Measurements from ENCODE around the gene OR6T1.

Gene OR6T1

DNA sequence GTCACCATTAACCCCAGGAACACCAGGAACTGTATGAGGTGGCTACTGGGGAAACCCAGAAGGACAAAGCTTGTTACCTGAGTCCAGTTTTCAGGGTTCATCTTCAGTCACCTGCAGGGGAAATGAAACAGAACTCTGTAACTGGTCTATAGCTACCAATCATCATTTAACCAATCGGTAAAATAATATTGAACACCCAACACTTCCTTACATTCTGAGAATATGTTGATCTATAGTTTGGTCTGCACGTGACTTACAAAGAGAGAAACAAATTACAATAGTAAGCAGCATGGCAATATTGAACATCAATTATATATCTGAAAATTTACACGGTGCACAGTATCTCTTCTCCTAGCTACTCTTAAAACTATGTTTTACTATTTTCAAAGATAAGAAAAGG is at the start of gene OR6T1:
Gene OR6T1 (minus strand): TSS at position 101 of the 400 bp plus-strand sequence. CDS start 0 bp downstream, at position 101.
- Histone ChIP-seq H3K36me3 (ENCODE audit: control insufficient read depth in 2 of 2, insufficient read depth in 2 of 2, low read length in 2 of 2) (no peaks in the 10 kb centered on the region), H3K27ac (ENCODE audit: low read depth in 2 of 2, low read length in 2 of 2) (no peak within 1 kb of the TSS)

GRCh38 chr11:123979311-123979710 is 35.7 kb upstream of the OR6T1 start:
- H3K36me3 ChIP-seq (ENCODE audit: control insufficient read depth in 2 of 2, insufficient read depth in 2 of 2, low read length in 2 of 2): no peaks in the 10 kb centered on the region
- no peaks in the 10 kb centered on the region for H3K9me3 ChIP-seq (ENCODE audit: control insufficient read depth in 2 of 2, low read length in 2 of 2)

More for the DNA sequence above, at the start of gene OR6T1:
- Histone ChIP-seq H3K4me1 (ENCODE audit: control insufficient read depth in 2 of 2, insufficient read depth in 2 of 2, low read length in 2 of 2) (no peaks in the 10 kb centered on the region), H3K9ac (ENCODE audit: low read depth in 1 of 2, low read length in 2 of 2) (no peak within 1 kb of the TSS), H3K27me3 (ENCODE audit: control insufficient read depth in 2 of 2, insufficient read depth in 2 of 2, low read length in 2 of 2) (no peaks in the 10 kb centered on the region), H3K4me3 (ENCODE audit: low read length in 2 of 2) (no peak within 1 kb of the TSS), H3K9me3 (ENCODE audit: control insufficient read depth in 2 of 2, low read length in 2 of 2) (no peaks in the 10 kb centered on the region)

GRCh38 chr11:123977731-123978347 is 34.2 kb upstream of the OR6T1 start, which contains the start of gene OR10S1:
Gene OR10S1 (minus strand): TSS chr11:123977781. CDS start chr11:123977664, 117 bp downstream.
- Histone ChIP-seq H3K4me1 (ENCODE audit: control insufficient read depth in 2 of 2, insufficient read depth in 2 of 2, low read length in 2 of 2) (no peaks in the 10 kb centered on the region), H3K27ac (ENCODE audit: low read depth in 2 of 2, low read length in 2 of 2) (no peak within 1 kb of the TSS), H3K9ac (ENCODE audit: low read depth in 1 of 2, low read length in 2 of 2) (no peak within 1 kb of the TSS), H3K9me3 (ENCODE audit: control insufficient read depth in 2 of 2, low read length in 2 of 2) (no peaks in the 10 kb centered on the region), H3K27me3 (ENCODE audit: control insufficient read depth in 2 of 2, insufficient read depth in 2 of 2, low read length in 2 of 2) (no peaks in the 10 kb centered on the region), H3K4me3 (ENCODE audit: low read length in 2 of 2) (no peak within 1 kb of the TSS), H3K36me3 (ENCODE audit: control insufficient read depth in 2 of 2, insufficient read depth in 2 of 2, low read length in 2 of 2) (no peaks in the 10 kb centered on the region)

More at GRCh38 chr11:123979311-123979710, 35.7 kb upstream of the OR6T1 start:
- Histone ChIP-seq H3K27me3 (ENCODE audit: control insufficient read depth in 2 of 2, insufficient read depth in 2 of 2, low read length in 2 of 2) (no peaks in the 10 kb centered on the region), H3K27ac (ENCODE audit: low read depth in 2 of 2, low read length in 2 of 2) (no peak overlapping the region), H3K4me3 (ENCODE audit: low read length in 2 of 2) (no peak overlapping the region), H3K4me1 (ENCODE audit: control insufficient read depth in 2 of 2, insufficient read depth in 2 of 2, low read length in 2 of 2) (no peaks in the 10 kb centered on the region), H3K9ac (ENCODE audit: low read depth in 1 of 2, low read length in 2 of 2) (no peak overlapping the region)

- Histone ChIP-seq H3K9me3 (ENCODE audit: control insufficient read depth in 2 of 2, low read length in 2 of 2) (no peaks in the 10 kb centered on the region), H3K27me3 (ENCODE audit: control insufficient read depth in 2 of 2, insufficient read depth in 2 of 2, low read length in 2 of 2) (no peaks in the 10 kb centered on the region)
These were observed 33.3 kb upstream of the OR6T1 start for GRCh38 chr11:123976770-123977560.

DNA sequence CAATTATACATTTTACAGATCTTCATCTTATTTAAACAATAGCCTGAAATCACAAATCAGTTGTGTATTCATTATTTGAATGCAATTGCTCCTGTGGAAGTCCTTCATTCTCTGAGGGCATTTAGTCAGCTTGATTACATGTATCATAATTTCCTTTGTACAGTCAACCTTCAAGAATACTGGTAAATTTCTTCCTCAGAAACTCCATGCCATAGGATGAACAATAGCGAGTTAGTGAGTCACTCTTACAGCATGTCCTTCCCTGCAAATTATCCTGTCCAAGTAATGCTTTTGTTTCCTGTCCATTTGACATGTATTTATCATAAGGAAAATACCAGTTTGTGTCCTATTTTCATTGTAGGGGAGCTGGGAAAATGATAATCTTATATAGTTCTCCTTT is 30.2 kb upstream of the OR6T1 start:
- Histone ChIP-seq H3K27me3 (ENCODE audit: control insufficient read depth in 2 of 2, insufficient read depth in 2 of 2, low read length in 2 of 2) (no peaks in the 10 kb centered on the region), H3K4me1 (ENCODE audit: control insufficient read depth in 2 of 2, insufficient read depth in 2 of 2, low read length in 2 of 2) (no peaks in the 10 kb centered on the region), H3K9me3 (ENCODE audit: control insufficient read depth in 2 of 2, low read length in 2 of 2) (no peaks in the 10 kb centered on the region), H3K4me3 (ENCODE audit: low read length in 2 of 2) (no peak overlapping the region), H3K36me3 (ENCODE audit: control insufficient read depth in 2 of 2, insufficient read depth in 2 of 2, low read length in 2 of 2) (no peaks in the 10 kb centered on the region), H3K27ac (ENCODE audit: low read depth in 2 of 2, low read length in 2 of 2) (no peak overlapping the region), H3K9ac (ENCODE audit: low read depth in 1 of 2, low read length in 2 of 2) (no peak overlapping the region)

More at GRCh38 chr11:123976770-123977560, 33.3 kb upstream of the OR6T1 start:
- Histone ChIP-seq H3K4me3 (ENCODE audit: low read length in 2 of 2) (no peak overlapping the region), H3K9ac (ENCODE audit: low read depth in 1 of 2, low read length in 2 of 2) (no peak overlapping the region), H3K4me1 (ENCODE audit: control insufficient read depth in 2 of 2, insufficient read depth in 2 of 2, low read length in 2 of 2) (no peaks in the 10 kb centered on the region), H3K36me3 (ENCODE audit: control insufficient read depth in 2 of 2, insufficient read depth in 2 of 2, low read length in 2 of 2) (no peaks in the 10 kb centered on the region), H3K27ac (ENCODE audit: low read depth in 2 of 2, low read length in 2 of 2) (no peak overlapping the region)

DNA sequence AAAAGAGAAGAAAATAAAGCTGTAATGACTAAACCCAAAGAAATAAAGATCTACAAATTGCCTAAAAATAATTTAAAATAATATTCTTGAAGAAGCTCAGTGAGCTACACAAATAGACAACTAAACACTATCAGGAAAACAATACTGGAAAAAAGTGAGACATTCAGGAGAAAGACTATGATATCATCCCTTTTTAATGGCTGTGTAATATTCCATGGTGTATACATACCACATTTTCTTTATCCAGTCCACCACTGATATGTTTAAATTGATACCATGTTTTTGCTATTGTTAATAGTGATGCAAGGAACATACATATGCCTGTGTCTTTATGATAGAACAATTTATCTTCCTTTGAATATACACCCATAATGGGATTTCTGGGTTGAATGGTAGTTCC is 13.1 kb upstream of the OR6T1 start:
- no peaks in the 10 kb centered on the region for H3K27me3 ChIP-seq (ENCODE audit: control insufficient read depth in 2 of 2, insufficient read depth in 2 of 2, low read length in 2 of 2)
- H3K4me1 ChIP-seq (ENCODE audit: control insufficient read depth in 2 of 2, insufficient read depth in 2 of 2, low read length in 2 of 2): no peaks in the 10 kb centered on the region
- no peak overlapping the region for H3K9ac ChIP-seq (ENCODE audit: low read depth in 1 of 2, low read length in 2 of 2)
- no peak overlapping the region for H3K27ac ChIP-seq (ENCODE audit: low read depth in 2 of 2, low read length in 2 of 2)
- no peaks in the 10 kb centered on the region for H3K9me3 ChIP-seq (ENCODE audit: control insufficient read depth in 2 of 2, low read length in 2 of 2)
- no peaks in the 10 kb centered on the region for H3K36me3 ChIP-seq (ENCODE audit: control insufficient read depth in 2 of 2, insufficient read depth in 2 of 2, low read length in 2 of 2)
- H3K4me3 ChIP-seq (ENCODE audit: low read length in 2 of 2): no peak overlapping the region

DNA sequence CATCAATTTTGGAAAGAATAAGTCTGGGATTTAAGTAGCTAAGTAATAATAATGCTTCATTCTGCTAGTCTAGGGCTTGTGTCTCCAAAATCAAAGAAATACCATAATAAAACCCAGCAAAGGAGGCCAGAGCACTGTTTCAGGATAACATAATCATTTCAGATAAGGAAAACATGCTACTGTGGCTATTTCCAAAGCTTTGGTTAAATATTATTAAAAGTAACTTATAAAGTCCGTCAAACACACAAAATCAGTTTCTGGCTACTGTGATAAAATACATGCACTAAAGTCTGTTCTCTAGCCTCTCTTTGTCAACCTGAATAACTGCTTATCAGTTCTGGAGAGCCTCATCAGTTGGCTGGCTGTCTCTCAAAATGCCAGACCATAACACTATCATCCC is 1.5 kb upstream of the OR6T1 start:
- H3K36me3 ChIP-seq (ENCODE audit: control insufficient read depth in 2 of 2, insufficient read depth in 2 of 2, low read length in 2 of 2): no peaks in the 10 kb centered on the region
- no peaks in the 10 kb centered on the region for H3K27me3 ChIP-seq (ENCODE audit: control insufficient read depth in 2 of 2, insufficient read depth in 2 of 2, low read length in 2 of 2)
- no peak overlapping the region for H3K9ac ChIP-seq (ENCODE audit: low read depth in 1 of 2, low read length in 2 of 2)
- no peaks in the 10 kb centered on the region for H3K9me3 ChIP-seq (ENCODE audit: control insufficient read depth in 2 of 2, low read length in 2 of 2)
- H3K4me1 ChIP-seq (ENCODE audit: control insufficient read depth in 2 of 2, insufficient read depth in 2 of 2, low read length in 2 of 2): no peaks in the 10 kb centered on the region
- H3K27ac ChIP-seq (ENCODE audit: low read depth in 2 of 2, low read length in 2 of 2): no peak overlapping the region
- no peak overlapping the region for H3K4me3 ChIP-seq (ENCODE audit: low read length in 2 of 2)

DNA sequence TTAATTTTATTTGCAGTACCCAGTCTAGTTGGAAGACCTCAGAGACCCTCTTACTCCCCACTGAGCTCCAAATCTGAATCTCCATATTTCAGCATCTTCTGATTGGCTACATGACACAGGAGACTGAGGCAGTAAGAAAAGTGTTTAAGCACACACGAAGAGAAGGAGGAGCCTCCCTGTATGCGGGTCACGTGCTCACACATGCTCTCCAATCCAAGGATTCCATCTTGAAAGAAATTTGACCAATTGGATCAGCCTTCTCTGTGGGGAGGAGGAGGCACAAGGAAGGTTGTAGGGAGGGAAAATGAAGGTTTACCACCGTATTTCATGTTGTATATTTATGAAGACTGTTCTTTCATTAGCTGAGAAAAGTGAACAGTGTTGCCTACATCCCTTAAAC is 1.2 kb downstream of the OR6T1 start:
- no peak overlapping the region for H3K27ac ChIP-seq (ENCODE audit: low read depth in 2 of 2, low read length in 2 of 2)

GRCh38 chr11:123939317-123939716 is 4.3 kb downstream of the OR6T1 start, which contains the start of gene OR4D5:
Gene OR4D5 (plus strand): TSS chr11:123939617. CDS start chr11:123939617, 0 bp downstream.
- no peaks in the 10 kb centered on the region for H3K4me1 ChIP-seq (ENCODE audit: control insufficient read depth in 2 of 2, insufficient read depth in 2 of 2, low read length in 2 of 2)
- no peaks in the 10 kb centered on the region for H3K27me3 ChIP-seq (ENCODE audit: control insufficient read depth in 2 of 2, insufficient read depth in 2 of 2, low read length in 2 of 2)
- H3K9me3 ChIP-seq (ENCODE audit: control insufficient read depth in 2 of 2, low read length in 2 of 2): no peaks in the 10 kb centered on the region
- H3K27ac ChIP-seq (ENCODE audit: low read depth in 2 of 2, low read length in 2 of 2): no peak within 1 kb of the TSS
- H3K4me3 ChIP-seq (ENCODE audit: low read length in 2 of 2): no peak within 1 kb of the TSS
- H3K9ac ChIP-seq (ENCODE audit: low read depth in 1 of 2, low read length in 2 of 2): no peak within 1 kb of the TSS
- no peaks in the 10 kb centered on the region for H3K36me3 ChIP-seq (ENCODE audit: control insufficient read depth in 2 of 2, insufficient read depth in 2 of 2, low read length in 2 of 2)

More for the DNA sequence above, 1.2 kb downstream of the OR6T1 start:
- Histone ChIP-seq H3K36me3 (ENCODE audit: control insufficient read depth in 2 of 2, insufficient read depth in 2 of 2, low read length in 2 of 2) (no peaks in the 10 kb centered on the region), H3K4me1 (ENCODE audit: control insufficient read depth in 2 of 2, insufficient read depth in 2 of 2, low read length in 2 of 2) (no peaks in the 10 kb centered on the region), H3K9me3 (ENCODE audit: control insufficient read depth in 2 of 2, low read length in 2 of 2) (no peaks in the 10 kb centered on the region), H3K4me3 (ENCODE audit: low read length in 2 of 2) (no peak overlapping the region), H3K27me3 (ENCODE audit: control insufficient read depth in 2 of 2, insufficient read depth in 2 of 2, low read length in 2 of 2) (no peaks in the 10 kb centered on the region), H3K9ac (ENCODE audit: low read depth in 1 of 2, low read length in 2 of 2) (no peak overlapping the region)

DNA sequence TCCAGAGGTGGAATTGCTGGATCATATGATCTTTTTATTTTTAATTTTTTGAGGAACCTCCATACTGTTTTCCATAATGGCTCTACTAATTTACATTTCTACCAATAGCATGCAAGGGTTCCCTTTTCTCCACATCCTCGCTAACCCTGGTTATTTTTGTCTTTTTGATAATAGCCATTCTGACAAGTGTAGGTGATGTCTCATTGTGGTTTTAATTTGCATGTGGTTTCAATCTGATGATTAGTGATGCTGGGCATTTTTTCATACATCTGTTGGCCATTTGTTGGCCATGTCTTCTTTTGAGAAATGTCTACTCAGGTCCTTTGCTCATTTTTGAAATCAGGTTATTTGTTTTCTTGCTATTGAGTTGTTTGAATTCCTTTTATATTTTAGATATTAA is 19.6 kb downstream of the OR6T1 start:
- H3K36me3 ChIP-seq (ENCODE audit: control insufficient read depth in 2 of 2, insufficient read depth in 2 of 2, low read length in 2 of 2): no peaks in the 10 kb centered on the region
- no peaks in the 10 kb centered on the region for H3K4me1 ChIP-seq (ENCODE audit: control insufficient read depth in 2 of 2, insufficient read depth in 2 of 2, low read length in 2 of 2)
- H3K27me3 ChIP-seq (ENCODE audit: control insufficient read depth in 2 of 2, insufficient read depth in 2 of 2, low read length in 2 of 2): no peaks in the 10 kb centered on the region
- H3K27ac ChIP-seq (ENCODE audit: low read depth in 2 of 2, low read length in 2 of 2): no peak overlapping the region
- H3K9ac ChIP-seq (ENCODE audit: low read depth in 1 of 2, low read length in 2 of 2): no peak overlapping the region
- H3K9me3 ChIP-seq (ENCODE audit: control insufficient read depth in 2 of 2, low read length in 2 of 2): no peaks in the 10 kb centered on the region
- H3K4me3 ChIP-seq (ENCODE audit: low read length in 2 of 2): no peak overlapping the region

Data from mucosa of rectum (tissue), 2 donors.